HTERT RPE-1 (cell line): ENCODE measurements around the gene SLIT3.

Experiments used
- in situ Hi-C: fragments of 300-500 bp; cut with MboI; formaldehyde crosslinking; loops from 4 replicates; pipeline ENCODE4 v1.14.3; 2020; ENCODE audit warnings: low sequenced_read_pairs

The SLIT3 gene

DNA sequence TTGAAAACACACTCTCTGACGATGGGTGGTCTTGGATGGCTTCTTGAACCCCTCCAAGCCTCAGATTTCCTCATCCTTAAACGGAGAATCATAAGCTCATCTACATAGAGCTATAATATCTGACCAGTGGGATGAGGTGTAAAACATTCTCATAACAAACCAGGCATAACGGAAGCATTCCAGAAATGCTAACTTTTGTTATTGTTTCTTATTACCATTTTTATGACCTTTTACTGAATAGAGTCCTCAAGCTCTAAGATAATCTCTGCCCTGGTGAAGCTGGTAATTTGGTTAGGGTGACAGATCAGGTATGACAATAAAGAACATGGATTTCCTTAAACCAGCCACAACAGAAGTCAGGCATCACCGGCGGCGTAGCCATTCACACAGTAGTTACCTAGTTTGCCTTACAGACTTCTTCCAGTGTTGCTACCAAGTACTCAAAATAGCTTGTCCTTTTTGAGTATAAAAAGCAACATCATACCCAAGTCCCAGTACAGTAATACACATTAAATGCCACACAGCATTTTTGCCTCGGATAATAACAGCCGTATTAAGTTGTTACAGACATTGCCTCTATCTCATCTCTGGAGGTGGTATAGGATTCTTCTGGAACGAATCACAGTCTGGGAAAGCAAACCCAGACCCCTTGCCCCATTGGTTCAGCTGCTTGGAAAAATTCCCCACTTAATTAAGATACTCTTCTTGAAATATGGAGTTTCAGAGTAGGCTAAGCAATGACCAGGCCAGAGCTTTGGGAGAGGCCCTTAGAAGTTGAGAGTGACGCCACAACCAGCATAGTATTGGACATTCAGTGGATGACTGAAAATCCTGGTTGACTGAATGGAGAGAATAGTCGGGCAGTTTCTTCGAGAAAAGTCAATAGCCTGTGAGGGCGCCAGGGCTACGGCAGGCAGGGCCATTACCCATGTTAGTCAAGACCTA lies 252.5 kb downstream of the SLIT3 start:
- in situ Hi-C loops, result no loop called here

GRCh38 chr5:169044962-169045361 lies 256.0 kb downstream of the SLIT3 start:
- in situ Hi-C loops, result no loop called here

DNA sequence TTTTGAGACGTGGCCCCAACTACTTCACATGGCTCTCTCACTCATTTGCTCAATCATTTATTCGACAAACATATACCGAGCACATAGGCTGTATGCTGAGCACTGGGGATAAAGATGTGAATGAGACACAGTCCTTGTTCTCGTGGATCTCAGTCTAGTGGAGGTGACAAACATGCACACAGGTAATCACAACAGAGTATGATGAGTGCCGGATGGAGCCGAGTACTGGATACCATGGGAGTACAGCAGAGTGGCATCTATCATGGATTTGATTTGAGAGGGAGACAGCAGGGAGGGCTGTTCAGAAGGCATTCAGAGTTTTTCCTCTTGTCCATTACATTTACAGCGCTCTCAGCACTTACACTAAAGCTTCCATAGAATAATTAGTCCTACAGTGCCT lies 259.8 kb downstream of the SLIT3 start:
- in situ Hi-C loops, result no loop called here

DNA sequence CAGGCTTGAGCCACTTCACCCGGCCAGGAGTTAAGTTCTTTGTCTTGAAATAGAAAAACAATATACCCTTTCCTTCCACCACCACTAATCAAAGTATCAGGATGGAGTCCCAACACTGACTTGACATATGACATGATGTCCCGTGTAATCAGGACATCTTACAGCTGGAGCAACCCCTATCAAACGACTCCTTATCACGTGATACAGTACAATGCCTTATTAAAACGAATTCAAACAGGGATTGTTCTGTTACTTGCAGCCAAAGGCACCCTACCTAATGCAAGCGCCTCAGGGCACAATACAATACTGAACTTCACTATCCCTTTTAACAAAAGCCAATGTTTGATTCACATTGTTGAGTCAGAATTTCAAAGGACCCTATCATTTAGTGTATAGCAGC lies 261.3 kb downstream of the SLIT3 start:
- in situ Hi-C loops, result no loop called here

- in situ Hi-C loops, result no loop called here
Measured at GRCh38 chr5:169037466-169037865, 263.5 kb downstream of the SLIT3 start.

DNA sequence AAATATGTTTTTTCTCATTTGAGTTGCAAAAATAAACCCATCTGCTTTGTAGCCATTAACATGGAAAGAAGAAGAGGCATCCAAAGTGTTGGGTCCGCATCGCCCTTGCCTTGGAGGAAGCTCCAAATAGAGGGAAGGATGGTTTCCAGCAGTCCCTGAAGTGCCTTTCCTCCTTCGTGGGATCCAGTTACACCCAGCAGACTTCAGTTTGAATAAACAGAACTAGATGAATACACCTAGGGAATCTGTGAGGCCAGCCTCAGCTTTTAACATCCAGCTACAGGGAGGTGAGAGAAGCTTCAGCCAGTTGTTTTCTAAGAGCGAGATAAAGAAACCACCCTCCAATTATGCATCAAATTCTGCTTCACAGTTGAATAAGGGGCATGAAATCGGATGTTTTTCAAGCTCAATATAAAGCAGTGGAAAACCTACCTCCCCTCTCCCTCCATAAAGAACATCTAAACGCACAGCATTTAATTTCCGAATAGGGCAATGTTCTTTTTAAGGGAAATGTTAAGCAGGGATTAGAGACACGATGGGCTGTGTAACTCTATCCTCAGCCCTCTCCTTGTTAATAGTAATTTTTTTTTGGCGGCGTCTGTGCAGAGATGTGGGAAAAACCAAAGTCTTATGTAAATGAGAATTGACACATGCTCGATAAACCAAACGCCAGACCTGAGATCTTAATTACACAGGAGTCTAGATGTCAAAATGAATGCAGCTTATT lies 264.7 kb downstream of the SLIT3 start:
- in situ Hi-C loops, result no loop called here

GRCh38 chr5:169029661-169030274 lies 271.2 kb downstream of the SLIT3 start:
- in situ Hi-C loops, result no loop called here

- in situ Hi-C loops, result no loop called here
Measured at GRCh38 chr5:169029037-169029436, 271.9 kb downstream of the SLIT3 start.

DNA sequence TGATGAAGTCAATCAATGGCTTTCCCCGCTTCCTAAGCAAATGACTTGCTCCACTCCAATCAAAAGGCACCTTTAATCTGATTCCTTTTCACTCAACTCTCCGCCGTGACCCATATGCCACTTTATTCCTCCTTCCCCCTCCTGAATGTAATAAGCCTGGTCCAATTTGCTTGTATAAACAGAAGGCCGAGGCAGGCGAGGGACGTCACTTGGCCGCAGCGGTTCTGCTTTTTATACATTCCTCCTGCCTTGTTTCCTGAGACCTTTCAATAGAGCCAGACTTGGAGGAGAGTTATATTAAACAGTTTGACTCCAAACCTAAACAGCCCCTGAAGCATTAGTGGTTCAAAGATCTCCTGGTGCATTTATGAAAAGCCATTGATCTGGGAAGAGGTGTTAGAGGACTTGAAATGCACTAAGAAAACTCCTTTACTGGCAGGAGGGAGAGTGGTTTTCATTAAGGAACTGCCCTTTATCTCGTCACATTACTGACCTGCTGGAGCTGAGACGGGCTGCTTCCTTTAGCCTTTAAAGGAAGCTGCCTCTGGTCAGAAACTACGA lies 273.4 kb downstream of the SLIT3 start:
- in situ Hi-C loops, result no loop called here

DNA sequence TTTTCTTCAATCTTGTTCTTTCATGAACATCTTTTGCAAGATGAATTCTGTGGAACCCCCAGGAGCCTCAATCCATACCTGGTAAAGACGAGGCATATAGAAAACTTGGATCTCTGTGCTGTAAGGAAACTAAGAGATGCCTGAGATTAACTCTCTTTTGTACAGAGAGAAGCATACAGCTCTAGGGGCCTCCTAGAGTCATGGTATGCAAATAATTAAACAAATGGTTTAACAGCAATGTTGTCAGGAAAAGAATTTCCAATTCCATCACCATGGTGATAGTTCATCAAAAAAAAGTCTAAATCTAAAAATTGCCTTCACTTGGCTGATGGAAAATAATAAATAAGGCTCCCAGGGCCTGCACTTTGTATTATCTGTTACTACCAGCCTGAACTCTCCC lies 275.4 kb downstream of the SLIT3 start:
- in situ Hi-C loops, result no loop called here

GRCh38 chr5:169024421-169024820 lies 276.5 kb downstream of the SLIT3 start:
- in situ Hi-C loops, result no loop called here

DNA sequence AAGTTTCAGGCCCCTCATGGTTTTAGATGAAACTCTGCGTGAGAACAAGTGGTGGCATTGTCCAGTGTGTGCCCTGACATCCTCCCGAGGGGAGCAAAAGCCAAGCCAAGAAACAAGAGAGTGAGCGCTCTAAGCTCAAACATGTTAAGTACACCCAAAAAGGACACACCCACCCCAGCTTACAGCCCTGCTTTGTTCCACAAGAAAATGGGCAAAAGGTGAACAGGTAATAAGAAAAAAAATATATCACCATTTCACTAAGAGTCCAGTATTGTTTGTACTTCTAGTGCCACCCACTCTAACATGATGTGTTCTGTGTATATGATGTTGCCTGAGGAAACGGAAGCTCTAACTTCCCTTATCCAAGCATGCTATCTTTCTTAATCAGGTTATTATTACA lies 278.2 kb downstream of the SLIT3 start:
- in situ Hi-C loops, result no loop called here

- in situ Hi-C loops, result no loop called here
Measured at GRCh38 chr5:169020102-169020501, 280.8 kb downstream of the SLIT3 start.

- in situ Hi-C loops, result no loop called here
Measured at GRCh38 chr5:169018925-169019324, 282.0 kb downstream of the SLIT3 start.

GRCh38 chr5:169015991-169016390 lies 284.9 kb downstream of the SLIT3 start:
- in situ Hi-C loops, result no loop called here

DNA sequence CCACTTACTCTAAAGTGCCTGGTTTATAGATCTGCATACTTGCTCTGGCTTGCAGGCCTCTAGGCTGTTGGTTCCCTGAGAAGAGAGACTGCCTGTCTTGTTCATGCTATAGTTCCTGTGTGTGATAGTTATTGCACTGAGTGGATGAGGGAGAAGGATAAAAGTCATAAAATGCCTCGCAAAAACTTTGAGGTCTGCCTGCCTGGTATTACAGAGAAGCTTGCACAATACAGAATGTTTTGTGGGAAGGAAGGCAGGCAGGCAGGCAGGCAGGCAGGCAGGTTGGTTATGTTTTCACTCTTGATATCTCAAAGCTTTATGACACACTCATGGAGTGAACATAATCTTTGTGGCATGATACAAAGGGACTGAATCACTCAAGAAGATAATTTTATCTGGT lies 287.1 kb downstream of the SLIT3 start:
- in situ Hi-C loops, result no loop called here

- in situ Hi-C loops, result no loop called here
Measured at GRCh38 chr5:169013208-169013728, 287.7 kb downstream of the SLIT3 start.

- in situ Hi-C loops, result no loop called here
Measured at GRCh38 chr5:169012450-169012849, 288.5 kb downstream of the SLIT3 start.

DNA sequence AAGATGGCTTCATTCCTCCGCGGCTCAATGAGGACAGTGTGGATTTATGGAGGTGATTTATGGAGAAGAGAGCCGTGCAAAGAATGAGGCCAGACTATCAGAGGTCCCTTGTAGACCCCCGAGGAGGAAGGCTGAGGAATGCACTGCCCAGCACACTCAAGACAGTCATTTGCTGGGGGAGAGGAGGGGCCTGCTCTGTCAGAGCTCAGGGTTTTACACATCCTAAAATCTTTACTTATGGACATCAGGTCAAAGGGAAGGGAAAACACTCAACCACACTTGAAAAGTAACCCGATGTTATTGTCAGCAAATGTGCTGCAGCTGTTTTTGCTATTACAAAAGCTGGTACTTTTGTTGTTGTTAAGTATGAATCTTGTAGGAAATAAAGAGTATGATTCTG lies 289.5 kb downstream of the SLIT3 start:
- in situ Hi-C loops, result no loop called here

- in situ Hi-C loops, result no loop called here
Measured at GRCh38 chr5:169011009-169011408, 289.9 kb downstream of the SLIT3 start.

GRCh38 chr5:169009123-169009522 lies 291.8 kb downstream of the SLIT3 start:
- in situ Hi-C loops, result no loop called here
